SK-N-SH treated with all-trans-retinoic acid at 6 μM for 48 hours (cell line): ENCODE data around the gene DPP10.

Source experiments
- ARNTL ChIP-seq: fragments of 450-650 bp; formaldehyde crosslinking; IDR thresholded peaks from 2 replicates; pipeline ENCODE4 v1.5.0; 2020; ENCODE audit warnings: low read depth, mild to moderate bottlenecking, moderate library complexity, borderline replicate concordance
- ISL1 ChIP-seq: fragments of 250-450 bp; sonication (Bioruptor Pico); IDR thresholded peaks from 2 replicates; pipeline ENCODE4 v2.1.2; 2022; ENCODE audit warnings: mild to moderate bottlenecking, moderate library complexity
- PATZ1 ChIP-seq: fragments of 250-450 bp; sonication (Bioruptor Pico); IDR thresholded peaks from 2 replicates; pipeline ENCODE4 v1.8.0; 2020; ENCODE audit warnings: mild to moderate bottlenecking, moderate library complexity, borderline replicate concordance
- POU6F1 ChIP-seq: fragments of 250-450 bp; sonication (Bioruptor Pico); IDR thresholded peaks from 2 replicates; pipeline ENCODE4 v1.8.0; 2021; ENCODE audit warnings: low read depth, mild to moderate bottlenecking, moderate library complexity, borderline replicate concordance
- SNAI2 ChIP-seq: fragments of 250-450 bp; sonication (Bioruptor Pico); IDR thresholded peaks from 2 replicates; pipeline ENCODE4 v1.5.0; 2020; ENCODE audit warnings: mild to moderate bottlenecking, moderate library complexity
- ZC3H10 ChIP-seq: fragments of 250-450 bp; sonication (Bioruptor Pico); IDR thresholded peaks from 2 replicates; pipeline ENCODE4 v1.5.1; 2021; ENCODE audit warnings: mild to moderate bottlenecking, moderate library complexity
- ZFP30 ChIP-seq: fragments of 450-650 bp; formaldehyde crosslinking; IDR thresholded peaks from 2 replicates; pipeline ENCODE4 v1.5.0; 2022; ENCODE audit warnings: mild to moderate bottlenecking, moderate library complexity

GRCh38 chr2:115292742-115293141 lies 850.3 kb downstream of the DPP10 start:
- TF ChIP-seq PATZ1 (CRISPR knock-in tag) (no peak), ZFP30 (CRISPR knock-in tag) (no peak), POU6F1 (CRISPR knock-in tag) (no peak), ARNTL (CRISPR knock-in tag) (no peak), ZC3H10 (no peak), ISL1 (CRISPR knock-in tag) (no peak), SNAI2 (CRISPR knock-in tag) (no peak)
